ENCODE results near the gene RACK1. TPM values are rescaled to one million over a fixed set of nuclear protein-coding genes. Genes with fewer than 3 reads are reported as not detected.

RACK1 gene
- polyA plus RNA-seq, 1 of the 3 experiments (the other 2 are of a cell fraction) = 4,715 TPM

GRCh38 chr5:181259283-181259682, 15.6 kb upstream of the RACK1 start:
- peak overlapping the region; percentile 84 to 97 for H3K4me3 ChIP-seq (ENCODE audit: low read depth in 2 of 2, low read length in 1 of 2)
- peaks cover 86% of the 10 kb centered on the region for H3K79me2 ChIP-seq (ENCODE audit: insufficient read depth)
- H3K36me3 ChIP-seq (replicated peaks in 1 of 2; ENCODE audit: control insufficient read depth in 1 of 2, insufficient read depth in 2 of 2, low read length in 1 of 2) = peaks cover 24 to 30% of the 10 kb centered on the region in 2 experiments
- ChIA-PET CTCF (interaction anchor here (1.2 to 1.6 kb wide), 2 partner anchors 16 to 24 kb away, joined by 3 to 5 read pairs; partner anchors contain the start of gene RACK1), POLR2A (interaction anchor here (3.7 kb wide), 1 partner anchor 8 kb away, joined by 22 read pairs; no protein-coding TSS in a partner anchor)
- no peak for TF ChIP-seq MEF2A (IDR thresholded peaks at IDR 0.05; ENCODE audit: borderline replicate concordance, low read depth)
- no peak for TF ChIP-seq USF1 (IDR thresholded peaks at IDR 0.05; ENCODE audit: borderline replicate concordance, low read depth)
- TF ChIP-seq NFIC (IDR thresholded peaks at IDR 0.05; ENCODE audit: borderline replicate concordance) = no peak
- TF ChIP-seq USF2 (IDR thresholded peaks at IDR 0.05; ENCODE audit: borderline replicate concordance, low read depth, low read length) = no peak
- no peak for TF ChIP-seq REST (IDR thresholded peaks at IDR 0.05; ENCODE audit: low read depth, low read length)
- no peak for TF ChIP-seq GABPA (IDR thresholded peaks at IDR 0.05; ENCODE audit: low read depth)
- no peak for TF ChIP-seq YY1 (IDR thresholded peaks at IDR 0.05; ENCODE audit: low read depth)
- no peak; the same call in 1 of the 2 replicates for TF ChIP-seq POLR2AphosphoS5 (IDR thresholded peaks at IDR 0.05; ENCODE audit: low read depth, low read length)
- no peak for TF ChIP-seq MXI1 (IDR thresholded peaks at IDR 0.05; ENCODE audit: low read depth, low read length)
- peaks cover 16% of the 10 kb centered on the region for H3F3A ChIP-seq (replicated peaks; ENCODE audit: insufficient read depth)
- peaks cover 49% of the 10 kb centered on the region for H4K20me1 ChIP-seq (ENCODE audit: insufficient read depth)
- WGBS (ENCODE audit: low lambda C conversion rate) = 29% methylated on average over 2 of the region's 2 CpGs
- peak overlapping the region; percentile 100 for H3K9ac ChIP-seq
- no peaks in the 10 kb centered on the region for H3K9me3 ChIP-seq
- H3K9me2 ChIP-seq = no peaks in the 10 kb centered on the region
- peak overlapping the region; percentile 100 for H3K4me2 ChIP-seq
- H3K27me3 ChIP-seq (ENCODE audit: insufficient read depth) = no peaks in the 10 kb centered on the region
- peak overlapping the region in 1 of 2 experiments; percentile 14; a peak in 1 of 4 replicates for H3K27ac ChIP-seq (ENCODE audit: low read depth in 2 of 2, low read length in 1 of 2)
- H3K4me1 ChIP-seq (ENCODE audit: control insufficient read depth in 1 of 2, insufficient read depth in 2 of 2, low read depth in 1 of 2, low read length in 1 of 2) = peaks cover 0 to 21% of the 10 kb centered on the region in 2 experiments; a peak in 2 of 4 replicates
- no peak overlapping the region for H2AFZ ChIP-seq (ENCODE audit: low read depth)
- DNase-seq = no peak

- DNase-seq = no peak
- no peak overlapping the region for H2AFZ ChIP-seq (ENCODE audit: low read depth)
- no peaks in the 10 kb centered on the region for H3K9me2 ChIP-seq
- H3K4me3 ChIP-seq (ENCODE audit: low read depth in 2 of 2, low read length in 1 of 2) = peak overlapping the region; percentile 84 to 97
- peaks cover 90% of the 10 kb centered on the region for H3K79me2 ChIP-seq (ENCODE audit: insufficient read depth)
- H3K36me3 ChIP-seq (replicated peaks in 1 of 2; ENCODE audit: control insufficient read depth in 1 of 2, insufficient read depth in 2 of 2, low read length in 1 of 2) = peaks cover 26 to 28% of the 10 kb centered on the region in 2 experiments
- no peak overlapping the region for H3K9ac ChIP-seq
- peaks cover 56% of the 10 kb centered on the region for H4K20me1 ChIP-seq (ENCODE audit: insufficient read depth)
- no peak overlapping the region for H3K27ac ChIP-seq (ENCODE audit: low read depth in 2 of 2, low read length in 1 of 2)
- peak overlapping the region; percentile 100 for H3K4me2 ChIP-seq
- H3F3A ChIP-seq (replicated peaks; ENCODE audit: insufficient read depth) = peaks cover 16% of the 10 kb centered on the region
- no peaks in the 10 kb centered on the region for H3K27me3 ChIP-seq (ENCODE audit: insufficient read depth)
- 79% methylated on average over 3 of the region's 3 CpGs for WGBS (ENCODE audit: low lambda C conversion rate)
- POLR2A ChIA-PET = no interaction called here
- no peaks in the 10 kb centered on the region for H3K9me3 ChIP-seq
- H3K4me1 ChIP-seq (ENCODE audit: control insufficient read depth in 1 of 2, insufficient read depth in 2 of 2, low read depth in 1 of 2, low read length in 1 of 2) = peaks cover 0 to 21% of the 10 kb centered on the region in 2 experiments; a peak in 2 of 4 replicates
- CTCF ChIA-PET = interaction anchor here (0.6 kb wide), 1 partner anchor 1284 kb away, joined by 3 read pairs; no protein-coding TSS in a partner anchor
- TF ChIP-seq ZBTB33 (IDR thresholded peaks at IDR 0.05; ENCODE audit: borderline replicate concordance, low read depth) (no peak), REST (IDR thresholded peaks at IDR 0.05; ENCODE audit: low read depth, low read length) (no peak), MEF2A (IDR thresholded peaks at IDR 0.05; ENCODE audit: borderline replicate concordance, low read depth) (no peak), YY1 (IDR thresholded peaks at IDR 0.05; ENCODE audit: low read depth) (no peak), EZH2phosphoT487 (IDR thresholded peaks at IDR 0.05; ENCODE audit: borderline replicate concordance, low read depth) (no peak), GATA2 (CRISPR knock-in tag; IDR thresholded peaks at IDR 0.05) (no peak), USF2 (IDR thresholded peaks at IDR 0.05; ENCODE audit: borderline replicate concordance, low read depth, low read length) (no peak)
Observed at GRCh38 chr5:181258576-181258975, 14.9 kb upstream of the RACK1 start.
